K562 (cell line): ENCODE results near the gene ATF4. TPM values are rescaled to one million over a fixed set of nuclear protein-coding genes. Genes with fewer than 3 reads are reported as not detected.
A peak's percentile ranks its signal among the peaks of the same experiment; 100 is the strongest.

ENCODE experiments used
- CEBPG ChIP-seq, 3 experiments: fragments of 200-800 bp in 1 of 3; sonication (Bioruptor generic) in 1 of 3; sonication (generic) in 1 of 3; formaldehyde crosslinking in 1 of 3; IDR thresholded peaks in 2 of 3; conservative IDR thresholded peaks in 1 of 3; 2 replicates each; pipeline versions ENCODE4 v1.6.1 to v1.8.0; 2016 to 2022; ENCODE audit warnings: missing compliant biosample characterization in 2 of 3, missing genetic modification characterization in 2 of 3, mild to moderate bottlenecking in 1 of 3, missing genetic modification reagents in 1 of 3
- HDAC2 ChIP-seq: fragments of 450-650 bp; IDR thresholded peaks from 2 replicates; pipeline ENCODE4 v1.6.1; 2016; ENCODE audit warnings: mild to moderate bottlenecking
- HEY1 ChIP-seq: fragments of 250-450 bp; sonication (Bioruptor Pico); IDR thresholded peaks from 2 replicates; pipeline ENCODE4 v1.5.0; 2020; ENCODE audit warnings: mild to moderate bottlenecking, moderate library complexity, borderline replicate concordance
- HMG20A ChIP-seq: fragments of 450-650 bp; formaldehyde crosslinking; conservative IDR thresholded peaks from 2 replicates; pipeline ENCODE4 v1.4.0; 2020; ENCODE audit warnings: mild to moderate bottlenecking, mixed read lengths
- JUND ChIP-seq, 2 experiments: IDR thresholded peaks; 2 replicates in 1 of 2; 3 replicates in 1 of 2; pipeline ENCODE4 v1.6.1; 2011; ENCODE audit warnings: borderline replicate concordance in 2 of 2, low read depth in 2 of 2, low read length in 2 of 2, improper control_type of control experiment in 1 of 2, missing biosample characterization in 1 of 2, missing genetic modification characterization in 1 of 2, missing genetic modification reagents in 1 of 2
- NEUROD1 ChIP-seq: fragments of 150-350 bp; IDR thresholded peaks from 2 replicates; pipeline ENCODE4 v1.6.1; 2014; ENCODE audit warnings: borderline replicate concordance, low read length, low read depth; ENCODE audit not compliant: partially characterized antibody
- NFE2 ChIP-seq: IDR thresholded peaks from 2 replicates; pipeline ENCODE4 v1.6.1; 2014; ENCODE audit warnings: antibody characterized with exemption, low read depth
- SAFB2 ChIP-seq: fragments of 200-400 bp; formaldehyde crosslinking; IDR thresholded peaks from 2 replicates; pipeline ENCODE4 v1.6.1; 2018; ENCODE audit warnings: borderline replicate concordance, low read length, low read depth, moderate library complexity; ENCODE audit not compliant: severe bottlenecking
- SRSF1 ChIP-seq: fragments of 200-400 bp; formaldehyde crosslinking; IDR thresholded peaks from 2 replicates; pipeline ENCODE4 v1.6.1; 2017; ENCODE audit warnings: mild to moderate bottlenecking, low read depth, low read length, moderate library complexity
- ZNF3 ChIP-seq: fragments of 250-450 bp; sonication (Bioruptor Pico); IDR thresholded peaks from 2 replicates; pipeline ENCODE4 v1.5.0; 2021; ENCODE audit warnings: mild to moderate bottlenecking, moderate library complexity
- polyA plus RNA-seq, 8 experiments: library from polyadenylated mRNA; depleted of rRNA in 4 of 8; stranded (reverse) in 5 of 8; unstranded in 3 of 8; fragments of >200 nt; fragmentation: Nextera tagmentation in 2 of 8; fragmentation: Illumina TruSeq in 1 of 8; extraction: Ambion mirVana in 2 of 8; extraction: Trizol in 1 of 8; gene quantifications; 2 replicates each; pipeline versions ENCODE4 v1.2.1 to v1.2.3, GENCODE V29; 2011 to 2014; ENCODE audit warnings: inconsistent platforms in 1 of 8, missing spikeins in 1 of 8
- total RNA-seq, 7 experiments: library from RNA; depleted of rRNA in 6 of 7; stranded (reverse); fragments of >200 nt in 6 of 7; fragmentation: Illumina TruSeq in 2 of 7; extraction: Trizol in 2 of 7; gene quantifications; 2 replicates each; pipeline versions ENCODE4 v1.2.1 to v1.2.3, GENCODE V29; 2011 to 2021; ENCODE audit warnings: low replicate concordance in 1 of 7
- TF ChIP-seq, protein P1 (sequence below): IDR thresholded peaks from 2 replicates; pipeline ENCODE4 v1.6.1; 2014; ENCODE audit warnings: antibody characterized with exemption
- TF ChIP-seq, protein P2 (sequence below): sonication (generic); formaldehyde crosslinking; IDR thresholded peaks from 2 replicates; pipeline ENCODE4 v1.5.0; 2020; ENCODE audit warnings: missing genetic modification reagents
- TF ChIP-seq, protein P3 (sequence below): fragments of 450-650 bp; IDR thresholded peaks from 2 replicates; pipeline ENCODE4 v1.6.1; 2016; ENCODE audit warnings: low read depth
- TF ChIP-seq, protein P4 (sequence below): sonication (generic); IDR thresholded peaks from 2 replicates; pipeline ENCODE4 v1.6.1; 2016

The ATF4 gene
- total and polyA plus RNA-seq, 9 of the 15 experiments (the other 6 are each of a cell fraction or from before 2014, with no cell fraction given): 93.1 to 723 (median 355) TPM

DNA sequence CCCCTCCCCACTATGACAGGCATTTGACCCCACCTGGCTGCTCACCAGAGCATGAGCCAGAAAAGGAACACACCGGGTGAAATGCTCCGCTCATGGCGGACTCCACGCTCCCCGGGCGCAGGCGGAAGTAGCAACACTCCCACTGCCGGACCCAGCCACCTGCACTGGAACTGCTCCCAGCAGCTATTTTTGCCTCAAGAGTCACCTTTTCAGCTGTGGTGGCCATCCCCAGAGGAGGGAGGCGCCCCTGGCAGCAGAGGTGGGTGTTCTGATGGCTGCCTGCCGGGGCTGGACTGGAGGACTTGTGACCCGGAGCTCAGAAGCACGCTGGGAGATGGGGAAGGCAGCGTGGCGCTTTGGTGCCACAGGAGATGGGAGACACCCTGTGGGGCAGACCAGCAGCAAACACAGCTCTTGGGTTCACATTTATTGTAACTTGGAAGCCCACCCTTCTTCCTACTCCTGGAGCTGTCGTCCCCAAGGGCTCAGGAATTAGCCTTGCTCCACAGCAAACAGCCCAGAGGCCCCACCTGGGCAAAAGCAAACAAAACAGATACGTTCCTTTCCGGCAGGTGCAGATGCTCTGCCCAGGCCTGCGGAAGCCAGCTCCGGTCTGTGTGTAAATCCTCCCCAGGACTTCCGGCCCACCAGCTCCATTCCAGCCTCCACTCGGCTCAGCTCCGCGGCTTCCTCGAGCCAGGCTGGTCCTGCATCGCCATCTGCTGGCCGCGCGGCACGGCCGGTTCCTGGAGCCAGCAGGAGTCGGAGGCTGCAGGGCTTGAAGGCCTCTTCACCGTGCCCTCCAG lies 8.5 kb downstream of the ATF4 start (continued):
- TF ChIP-seq, protein P1, sequence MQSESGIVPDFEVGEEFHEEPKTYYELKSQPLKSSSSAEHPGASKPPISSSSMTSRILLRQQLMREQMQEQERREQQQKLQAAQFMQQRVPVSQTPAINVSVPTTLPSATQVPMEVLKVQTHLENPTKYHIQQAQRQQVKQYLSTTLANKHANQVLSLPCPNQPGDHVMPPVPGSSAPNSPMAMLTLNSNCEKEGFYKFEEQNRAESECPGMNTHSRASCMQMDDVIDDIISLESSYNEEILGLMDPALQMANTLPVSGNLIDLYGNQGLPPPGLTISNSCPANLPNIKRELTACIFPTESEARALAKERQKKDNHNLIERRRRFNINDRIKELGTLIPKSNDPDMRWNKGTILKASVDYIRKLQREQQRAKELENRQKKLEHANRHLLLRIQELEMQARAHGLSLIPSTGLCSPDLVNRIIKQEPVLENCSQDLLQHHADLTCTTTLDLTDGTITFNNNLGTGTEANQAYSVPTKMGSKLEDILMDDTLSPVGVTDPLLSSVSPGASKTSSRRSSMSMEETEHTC: no peak
- TF ChIP-seq NFE2: no peak
- TF ChIP-seq JUND (IDR thresholded peaks at IDR 0.05; ENCODE audit: borderline replicate concordance, low read depth, low read length): peak; percentile 67; the same call in 1 of the 2 replicates
- TF ChIP-seq JUND (tag; IDR thresholded peaks at IDR 0.05; ENCODE audit: borderline replicate concordance, low read depth, low read length): no peak; the same call in 2 of the 3 replicates
- no peak for TF ChIP-seq HDAC2
- TF ChIP-seq, protein P2, sequence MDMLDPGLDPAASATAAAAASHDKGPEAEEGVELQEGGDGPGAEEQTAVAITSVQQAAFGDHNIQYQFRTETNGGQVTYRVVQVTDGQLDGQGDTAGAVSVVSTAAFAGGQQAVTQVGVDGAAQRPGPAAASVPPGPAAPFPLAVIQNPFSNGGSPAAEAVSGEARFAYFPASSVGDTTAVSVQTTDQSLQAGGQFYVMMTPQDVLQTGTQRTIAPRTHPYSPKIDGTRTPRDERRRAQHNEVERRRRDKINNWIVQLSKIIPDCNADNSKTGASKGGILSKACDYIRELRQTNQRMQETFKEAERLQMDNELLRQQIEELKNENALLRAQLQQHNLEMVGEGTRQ (CRISPR knock-in tag): no peak
- no peak for TF ChIP-seq CEBPG (CRISPR knock-in tag; IDR thresholded peaks at IDR 0.05)
- no peak for TF ChIP-seq CEBPG (tag; conservative IDR thresholded peaks at IDR 0.05 in 1 of 2, IDR thresholded peaks at IDR 0.05 in 1 of 2)
- TF ChIP-seq HMG20A (CRISPR knock-in tag): no peak
- TF ChIP-seq SRSF1: no peak
- no peak for TF ChIP-seq HEY1 (CRISPR knock-in tag)
- TF ChIP-seq, protein P3, sequence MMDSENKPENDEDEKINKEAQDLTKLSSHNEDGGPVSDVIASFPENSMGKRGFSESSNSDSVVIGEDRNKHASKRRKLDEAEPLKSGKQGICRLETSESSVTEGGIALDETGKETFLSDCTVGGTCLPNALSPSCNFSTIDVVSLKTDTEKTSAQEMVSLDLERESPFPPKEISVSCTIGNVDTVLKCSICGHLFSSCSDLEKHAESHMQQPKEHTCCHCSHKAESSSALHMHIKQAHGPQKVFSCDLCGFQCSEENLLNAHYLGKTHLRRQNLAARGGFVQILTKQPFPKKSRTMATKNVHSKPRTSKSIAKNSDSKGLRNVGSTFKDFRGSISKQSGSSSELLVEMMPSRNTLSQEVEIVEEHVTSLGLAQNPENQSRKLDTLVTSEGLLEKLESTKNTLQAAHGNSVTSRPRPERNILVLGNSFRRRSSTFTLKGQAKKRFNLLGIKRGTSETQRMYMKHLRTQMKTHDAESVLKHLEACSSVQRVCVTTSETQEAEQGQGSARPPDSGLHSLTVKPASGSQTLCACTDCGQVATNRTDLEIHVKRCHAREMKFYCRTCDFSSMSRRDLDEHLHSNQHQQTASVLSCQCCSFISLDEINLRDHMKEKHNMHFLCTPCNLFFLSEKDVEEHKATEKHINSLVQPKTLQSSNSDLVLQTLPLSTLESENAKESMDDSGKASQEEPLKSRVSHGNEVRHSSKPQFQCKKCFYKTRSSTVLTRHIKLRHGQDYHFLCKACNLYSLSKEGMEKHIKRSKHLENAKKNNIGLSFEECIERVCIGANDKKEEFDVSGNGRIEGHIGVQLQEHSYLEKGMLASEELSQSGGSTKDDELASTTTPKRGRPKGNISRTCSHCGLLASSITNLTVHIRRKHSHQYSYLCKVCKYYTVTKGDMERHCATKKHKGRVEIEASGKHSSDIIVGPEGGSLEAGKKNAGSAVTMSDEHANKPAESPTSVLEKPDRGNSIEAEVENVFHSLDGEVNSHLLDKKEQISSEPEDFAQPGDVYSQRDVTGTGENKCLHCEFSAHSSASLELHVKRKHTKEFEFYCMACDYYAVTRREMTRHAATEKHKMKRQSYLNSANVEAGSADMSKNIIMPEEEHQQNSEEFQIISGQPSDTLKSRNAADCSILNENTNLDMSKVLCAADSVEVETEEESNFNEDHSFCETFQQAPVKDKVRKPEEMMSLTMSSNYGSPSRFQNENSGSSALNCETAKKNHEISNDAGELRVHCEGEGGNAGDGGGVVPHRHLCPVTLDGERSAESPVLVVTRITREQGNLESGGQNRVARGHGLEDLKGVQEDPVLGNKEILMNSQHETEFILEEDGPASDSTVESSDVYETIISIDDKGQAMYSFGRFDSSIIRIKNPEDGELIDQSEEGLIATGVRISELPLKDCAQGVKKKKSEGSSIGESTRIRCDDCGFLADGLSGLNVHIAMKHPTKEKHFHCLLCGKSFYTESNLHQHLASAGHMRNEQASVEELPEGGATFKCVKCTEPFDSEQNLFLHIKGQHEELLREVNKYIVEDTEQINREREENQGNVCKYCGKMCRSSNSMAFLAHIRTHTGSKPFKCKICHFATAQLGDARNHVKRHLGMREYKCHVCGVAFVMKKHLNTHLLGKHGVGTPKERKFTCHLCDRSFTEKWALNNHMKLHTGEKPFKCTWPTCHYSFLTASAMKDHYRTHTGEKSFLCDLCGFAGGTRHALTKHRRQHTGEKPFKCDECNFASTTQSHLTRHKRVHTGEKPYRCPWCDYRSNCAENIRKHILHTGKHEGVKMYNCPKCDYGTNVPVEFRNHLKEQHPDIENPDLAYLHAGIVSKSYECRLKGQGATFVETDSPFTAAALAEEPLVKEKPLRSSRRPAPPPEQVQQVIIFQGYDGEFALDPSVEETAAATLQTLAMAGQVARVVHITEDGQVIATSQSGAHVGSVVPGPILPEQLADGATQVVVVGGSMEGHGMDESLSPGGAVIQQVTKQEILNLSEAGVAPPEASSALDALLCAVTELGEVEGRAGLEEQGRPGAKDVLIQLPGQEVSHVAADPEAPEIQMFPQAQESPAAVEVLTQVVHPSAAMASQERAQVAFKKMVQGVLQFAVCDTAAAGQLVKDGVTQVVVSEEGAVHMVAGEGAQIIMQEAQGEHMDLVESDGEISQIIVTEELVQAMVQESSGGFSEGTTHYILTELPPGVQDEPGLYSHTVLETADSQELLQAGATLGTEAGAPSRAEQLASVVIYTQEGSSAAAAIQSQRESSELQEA: no peak
- TF ChIP-seq NEUROD1: peak; percentile 100
- TF ChIP-seq, protein P4, sequence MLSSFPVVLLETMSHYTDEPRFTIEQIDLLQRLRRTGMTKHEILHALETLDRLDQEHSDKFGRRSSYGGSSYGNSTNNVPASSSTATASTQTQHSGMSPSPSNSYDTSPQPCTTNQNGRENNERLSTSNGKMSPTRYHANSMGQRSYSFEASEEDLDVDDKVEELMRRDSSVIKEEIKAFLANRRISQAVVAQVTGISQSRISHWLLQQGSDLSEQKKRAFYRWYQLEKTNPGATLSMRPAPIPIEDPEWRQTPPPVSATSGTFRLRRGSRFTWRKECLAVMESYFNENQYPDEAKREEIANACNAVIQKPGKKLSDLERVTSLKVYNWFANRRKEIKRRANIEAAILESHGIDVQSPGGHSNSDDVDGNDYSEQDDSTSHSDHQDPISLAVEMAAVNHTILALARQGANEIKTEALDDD: no peak
- TF ChIP-seq ZNF3: no peak
- no peak for TF ChIP-seq SAFB2
